ENCODE results near the gene UBXN10.

Gene UBXN10

GRCh38 chr1:20182415-20182814, 3.5 kb upstream of the UBXN10 start:
- no peak for DNase-seq

GRCh38 chr1:20183035-20183434, 2.9 kb upstream of the UBXN10 start:
- no peak for DNase-seq

- peak in 18 of 56 donors; percentile 11 to 57 (median 34) for DNase-seq
Measured at GRCh38 chr1:20183616-20184271, 2.2 kb upstream of the UBXN10 start.

- DNase-seq, result no peak
Measured at GRCh38 chr1:20184481-20184900, 1.4 kb upstream of the UBXN10 start.

GRCh38 chr1:20184997-20185833, 681 bp upstream of the UBXN10 start:
- DNase-seq, result no peak

GRCh38 chr1:20187103-20187812, 1.4 kb downstream of the UBXN10 start:
- DNase-seq, result peak in 18 of 56 donors; percentile 10 to 70 (median 33)

GRCh38 chr1:20187813-20188454, 2.0 kb downstream of the UBXN10 start:
- DNase-seq, result peak in 10 of 56 donors; percentile 4 to 70 (median 22)

- DNase-seq, result no peak
Measured at GRCh38 chr1:20188455-20188817, 2.5 kb downstream of the UBXN10 start.

GRCh38 chr1:20189664-20190063, 3.8 kb downstream of the UBXN10 start:
- no peak for DNase-seq

GRCh38 chr1:20190256-20191160, 4.6 kb downstream of the UBXN10 start:
- DNase-seq, result no peak

- peak in 1 of 56 donors; percentile 8 for DNase-seq
Measured at GRCh38 chr1:20191266-20191825, 5.5 kb downstream of the UBXN10 start.

- no peak for DNase-seq
Measured at GRCh38 chr1:20192364-20192763, 6.5 kb downstream of the UBXN10 start.

GRCh38 chr1:20192871-20193411, 7.0 kb downstream of the UBXN10 start:
- DNase-seq, result peak in 2 of 56 donors; percentile 20 to 28

- no peak for DNase-seq
Measured at GRCh38 chr1:20194224-20194623, 8.3 kb downstream of the UBXN10 start.

GRCh38 chr1:20194757-20195461, 9.0 kb downstream of the UBXN10 start:
- DNase-seq, result peak in 28 of 56 donors; percentile 2 to 73 (median 26)

- no peak for DNase-seq
Measured at GRCh38 chr1:20195462-20195780, 9.5 kb downstream of the UBXN10 start.

GRCh38 chr1:20197329-20197791, 11.5 kb downstream of the UBXN10 start:
- no peak for DNase-seq

- no peak for DNase-seq
Measured at GRCh38 chr1:20198296-20198695, 12.4 kb downstream of the UBXN10 start.

- no peak for DNase-seq
Measured at GRCh38 chr1:20198918-20199317, 13.0 kb downstream of the UBXN10 start.

All from nucleus accumbens (tissue), 56 donors.